BE2C (cell line): Measurements from ENCODE around the gene WDR62.

Source experiments
- DNase-seq: peaks from one replicate; pipeline ENCODE4 v3.0.0-alpha.2; 2020
- H3K27me3 ChIP-seq: fragments of 250-450 bp; sonication (Bioruptor Pico); 2 replicates; pipeline ENCODE4 v1.5.1; 2020; ENCODE audit warnings: mild to moderate bottlenecking
- H3K36me3 ChIP-seq: fragments of 250-450 bp; sonication (Bioruptor Pico); 2 replicates; pipeline ENCODE4 v1.5.1; 2020; ENCODE audit warnings: mild to moderate bottlenecking
- H3K4me1 ChIP-seq: fragments of 250-450 bp; sonication (Bioruptor Pico); 2 replicates; pipeline ENCODE4 v1.5.1; 2020
- H3K4me3 ChIP-seq: 2 replicates; pipeline ENCODE4 v1.5.1; 2011; ENCODE audit warnings: low read depth, low read length
- H3K9me3 ChIP-seq: fragments of 250-450 bp; sonication (Bioruptor Pico); 2 replicates; pipeline ENCODE4 v1.5.1; 2020
- TF ChIP-seq, protein P1 (sequence below): IDR thresholded peaks from 2 replicates; pipeline ENCODE4 v1.5.1; 2012; ENCODE audit warnings: mild to moderate bottlenecking, low read depth, low read length

WDR62 gene

DNA sequence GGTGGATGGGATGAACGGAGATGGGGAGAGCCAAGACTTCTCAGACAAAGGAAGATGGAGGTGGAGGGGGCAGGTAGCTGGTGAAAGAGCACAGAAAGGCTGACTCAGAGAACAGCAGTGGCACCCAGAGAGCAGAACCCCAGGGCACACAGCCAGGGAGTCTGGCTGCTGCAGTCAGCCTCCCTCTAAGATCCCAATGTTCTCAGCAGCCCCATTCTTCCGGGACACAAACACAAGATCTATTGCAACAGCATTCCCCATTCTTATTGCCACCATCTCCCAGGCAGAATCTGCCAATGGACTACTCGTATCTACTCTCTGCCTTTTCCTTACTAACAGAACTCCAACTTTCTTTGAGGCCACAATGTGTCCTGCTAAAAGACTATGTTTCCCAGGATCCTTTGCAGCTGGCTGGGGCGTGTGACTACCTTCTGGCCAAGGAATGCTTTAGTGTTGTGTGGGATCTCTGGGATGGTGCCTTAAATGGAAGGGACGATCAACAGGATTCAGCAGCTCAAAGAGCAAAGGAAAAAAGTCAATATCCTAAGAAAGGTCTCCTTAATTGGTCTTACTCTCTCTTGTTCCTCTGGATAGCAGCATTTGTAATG, 8.2 kb upstream of the WDR62 start:
- no peak for DNase-seq
- TF ChIP-seq, protein P1, sequence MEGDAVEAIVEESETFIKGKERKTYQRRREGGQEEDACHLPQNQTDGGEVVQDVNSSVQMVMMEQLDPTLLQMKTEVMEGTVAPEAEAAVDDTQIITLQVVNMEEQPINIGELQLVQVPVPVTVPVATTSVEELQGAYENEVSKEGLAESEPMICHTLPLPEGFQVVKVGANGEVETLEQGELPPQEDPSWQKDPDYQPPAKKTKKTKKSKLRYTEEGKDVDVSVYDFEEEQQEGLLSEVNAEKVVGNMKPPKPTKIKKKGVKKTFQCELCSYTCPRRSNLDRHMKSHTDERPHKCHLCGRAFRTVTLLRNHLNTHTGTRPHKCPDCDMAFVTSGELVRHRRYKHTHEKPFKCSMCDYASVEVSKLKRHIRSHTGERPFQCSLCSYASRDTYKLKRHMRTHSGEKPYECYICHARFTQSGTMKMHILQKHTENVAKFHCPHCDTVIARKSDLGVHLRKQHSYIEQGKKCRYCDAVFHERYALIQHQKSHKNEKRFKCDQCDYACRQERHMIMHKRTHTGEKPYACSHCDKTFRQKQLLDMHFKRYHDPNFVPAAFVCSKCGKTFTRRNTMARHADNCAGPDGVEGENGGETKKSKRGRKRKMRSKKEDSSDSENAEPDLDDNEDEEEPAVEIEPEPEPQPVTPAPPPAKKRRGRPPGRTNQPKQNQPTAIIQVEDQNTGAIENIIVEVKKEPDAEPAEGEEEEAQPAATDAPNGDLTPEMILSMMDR = no peak
- Histone ChIP-seq H3K4me3 (no peak overlapping the region), H3K36me3 (no peaks in the 10 kb centered on the region; the same call in 1 of the 2 replicates), H3K9me3 (no peaks in the 10 kb centered on the region), H3K27me3 (no peaks in the 10 kb centered on the region), H3K4me1 (no peaks in the 10 kb centered on the region)

DNA sequence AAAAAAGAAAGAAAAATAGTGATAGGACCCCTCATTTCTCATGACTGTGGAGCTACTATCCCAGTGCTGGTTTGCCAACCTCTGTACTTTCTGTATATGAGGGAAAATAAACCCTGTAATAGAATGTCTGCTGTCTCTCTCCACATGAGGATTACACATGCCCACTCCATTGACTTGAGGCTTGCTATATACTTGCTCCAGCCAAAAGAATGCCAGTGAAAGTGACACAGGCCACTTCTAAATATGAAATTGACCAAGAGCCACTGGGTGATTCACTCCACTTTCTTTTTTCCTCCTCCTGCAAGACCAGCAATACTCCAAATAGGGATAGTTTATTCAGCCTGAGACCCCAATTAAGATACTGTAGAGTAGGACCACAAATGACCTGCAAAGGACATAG, 6.9 kb upstream of the WDR62 start:
- no peak for DNase-seq
- TF ChIP-seq, protein P1 = no peak
- H3K36me3 ChIP-seq = no peaks in the 10 kb centered on the region; the same call in 1 of the 2 replicates
- no peaks in the 10 kb centered on the region for H3K4me1 ChIP-seq
- H3K9me3 ChIP-seq = no peaks in the 10 kb centered on the region
- no peak overlapping the region for H3K4me3 ChIP-seq
- no peaks in the 10 kb centered on the region for H3K27me3 ChIP-seq

DNA sequence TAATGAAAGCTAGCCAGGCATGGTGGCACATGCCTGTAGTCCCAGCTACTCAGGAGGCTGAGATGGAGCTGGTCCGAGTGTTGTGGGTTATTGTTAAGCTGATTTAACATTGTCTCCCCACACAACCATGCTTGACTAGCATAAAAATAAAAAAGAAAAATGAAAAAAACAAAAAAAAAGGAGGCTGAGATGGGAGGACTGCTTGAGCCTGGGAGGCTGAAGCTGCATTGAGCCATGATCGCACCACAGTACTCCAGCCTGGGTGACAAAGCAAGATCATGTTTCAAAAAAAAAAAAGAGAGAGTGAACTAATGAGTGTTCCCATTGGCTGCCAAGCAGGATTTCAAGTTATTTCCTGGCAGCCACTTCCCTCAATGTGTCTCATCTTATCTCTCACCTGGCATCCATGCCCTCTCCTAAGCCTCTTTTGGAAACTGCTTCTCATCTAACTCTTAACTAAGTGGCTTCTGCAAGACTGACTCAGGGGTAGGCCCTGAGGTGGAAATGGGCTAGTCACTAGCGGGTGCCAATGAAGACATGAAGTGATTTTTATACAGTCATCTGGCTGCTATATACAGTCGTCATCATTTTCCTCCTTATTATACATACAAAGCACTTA, 5.5 kb upstream of the WDR62 start:
- TF ChIP-seq, protein P1 = no peak
- no peaks in the 10 kb centered on the region; the same call in 1 of the 2 replicates for H3K36me3 ChIP-seq
- H3K27me3 ChIP-seq = no peaks in the 10 kb centered on the region
- H3K4me1 ChIP-seq = no peaks in the 10 kb centered on the region
- no peak overlapping the region for H3K4me3 ChIP-seq
- no peaks in the 10 kb centered on the region for H3K9me3 ChIP-seq
- no peak for DNase-seq

DNA sequence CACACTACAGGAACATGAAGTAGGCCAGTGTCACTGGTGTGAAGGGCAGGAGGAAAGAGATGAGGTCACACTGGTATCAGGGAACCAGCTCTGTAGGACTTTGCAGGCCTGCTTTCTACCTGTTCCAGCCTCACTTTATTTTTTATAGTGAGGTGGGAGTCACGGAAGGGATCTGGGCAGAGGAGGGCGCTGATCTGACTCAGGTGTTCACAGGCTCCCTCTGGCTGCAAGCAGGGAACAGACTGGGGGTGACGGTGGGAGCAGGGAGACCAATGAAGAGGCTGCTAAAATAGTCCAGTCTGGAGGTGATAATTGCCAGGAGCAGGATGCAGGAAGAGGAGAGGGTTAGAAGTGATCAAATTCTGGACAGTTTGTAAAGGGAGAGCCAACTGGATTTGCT, 3.5 kb upstream of the WDR62 start:
- H3K27me3 ChIP-seq = no peaks in the 10 kb centered on the region
- H3K4me1 ChIP-seq = no peaks in the 10 kb centered on the region
- TF ChIP-seq, protein P1 = peak; percentile 44
- no peak overlapping the region for H3K4me3 ChIP-seq
- DNase-seq = no peak
- H3K36me3 ChIP-seq = no peaks in the 10 kb centered on the region
- no peaks in the 10 kb centered on the region for H3K9me3 ChIP-seq

DNA sequence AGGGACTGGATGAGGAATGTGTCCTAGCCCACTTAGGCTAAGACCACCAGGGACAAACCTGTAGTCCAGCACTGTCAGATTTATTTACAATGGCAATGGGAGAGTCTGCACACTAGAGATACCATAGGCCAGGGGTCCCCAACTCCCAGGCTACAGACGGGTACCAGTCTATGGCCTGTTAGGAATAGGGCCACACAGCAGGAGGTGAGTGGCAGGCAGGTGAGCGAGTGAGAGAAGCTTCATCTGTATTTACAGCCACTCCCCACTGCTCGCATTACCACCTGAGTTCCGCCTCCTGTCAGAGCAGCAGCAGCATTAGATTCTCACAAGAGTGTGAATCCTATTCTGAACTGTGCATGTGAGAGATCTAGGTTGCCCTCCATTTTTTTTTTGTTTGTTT, 3.1 kb upstream of the WDR62 start:
- Histone ChIP-seq H3K9me3 (no peaks in the 10 kb centered on the region), H3K36me3 (no peaks in the 10 kb centered on the region), H3K4me3 (no peak overlapping the region), H3K27me3 (no peaks in the 10 kb centered on the region), H3K4me1 (no peaks in the 10 kb centered on the region)
- no peak for DNase-seq
- TF ChIP-seq, protein P1 = no peak

DNA sequence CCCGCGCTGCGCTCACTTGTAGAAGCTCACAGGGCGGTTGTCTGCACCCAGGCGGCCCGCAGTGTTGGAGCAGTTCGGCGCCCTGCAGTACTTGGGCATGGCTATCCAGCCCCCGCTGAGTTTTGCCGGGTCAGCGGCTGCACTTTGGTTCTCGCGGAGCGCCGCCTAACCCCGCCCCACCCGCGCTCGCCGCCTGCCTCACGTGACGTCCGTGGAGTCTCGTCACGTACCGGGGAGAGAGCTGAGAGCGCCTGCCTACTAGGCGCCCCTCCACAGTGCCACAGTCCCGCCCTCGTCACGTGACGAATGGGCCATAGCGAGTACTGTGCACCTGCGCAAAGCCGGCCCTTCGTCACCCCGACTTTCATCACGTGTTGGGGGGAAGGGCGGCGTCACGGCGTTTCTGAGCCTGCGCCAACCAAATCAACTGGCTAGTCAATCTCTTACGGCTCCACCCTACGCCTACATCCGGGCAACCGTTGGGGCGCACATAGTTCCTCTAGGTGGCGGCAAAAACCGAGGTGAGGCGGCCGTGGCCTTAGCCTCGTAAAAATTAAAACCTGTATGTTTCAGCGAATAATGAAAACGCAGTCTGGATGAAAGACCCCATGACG, 471 bp upstream of the WDR62 start, which contains the start of gene THAP8:
Gene THAP8 (minus strand): TSS at position 167 of the 614 bp plus-strand sequence. CDS start 68 bp downstream, at position 99.
- H3K27me3 ChIP-seq = no peaks in the 10 kb centered on the region
- no peaks in the 10 kb centered on the region for H3K9me3 ChIP-seq
- DNase-seq = peak; percentile 99
- TF ChIP-seq, protein P1 = peak; percentile 52
- H3K4me1 ChIP-seq = no peaks in the 10 kb centered on the region
- no peaks in the 10 kb centered on the region; the same call in 1 of the 2 replicates for H3K36me3 ChIP-seq
- H3K4me3 ChIP-seq = peak within 1 kb of the TSS; percentile 92
